ENCODE results near the gene TOP1. TPM values are rescaled to one million over a fixed set of nuclear protein-coding genes. Genes with fewer than 3 reads are reported as not detected.

Gene TOP1
- 10 to 100 TPM; 78.8 to 82.5 TPM for total RNA-seq
- polyA plus RNA-seq (2013, experiment 1 of 2) = 91.0 TPM
- polyA plus RNA-seq (2013, experiment 2 of 2) = 88.9 TPM
- long read RNA-seq, experiment 1, partial matches to known transcripts = 42 of 48 reads
- long read RNA-seq, experiment 1, other reads (novel, unspliced or antisense) = 4 of 48 reads
- long read RNA-seq, experiment 2, transcript TOP1-201 (21 exons, 3,738 nt) = major isoform, 51 of 84 reads
- long read RNA-seq, experiment 2, partial matches to known transcripts = 29 of 84 reads
- long read RNA-seq, experiment 2, other reads (novel, unspliced or antisense) = 4 of 84 reads
- long read RNA-seq, experiment 3, transcript TOP1-201 (21 exons, 3,738 nt) = major isoform, 8 of 35 reads
- long read RNA-seq, experiment 3, partial matches to known transcripts = 26 of 35 reads
- long read RNA-seq, experiment 3, other reads (novel, unspliced or antisense) = 1 of 35 reads
- long read RNA-seq, experiment 4, partial matches to known transcripts = 9 of 10 reads
- long read RNA-seq, experiment 4, other reads (novel, unspliced or antisense) = 0 of 10 reads

DNA sequence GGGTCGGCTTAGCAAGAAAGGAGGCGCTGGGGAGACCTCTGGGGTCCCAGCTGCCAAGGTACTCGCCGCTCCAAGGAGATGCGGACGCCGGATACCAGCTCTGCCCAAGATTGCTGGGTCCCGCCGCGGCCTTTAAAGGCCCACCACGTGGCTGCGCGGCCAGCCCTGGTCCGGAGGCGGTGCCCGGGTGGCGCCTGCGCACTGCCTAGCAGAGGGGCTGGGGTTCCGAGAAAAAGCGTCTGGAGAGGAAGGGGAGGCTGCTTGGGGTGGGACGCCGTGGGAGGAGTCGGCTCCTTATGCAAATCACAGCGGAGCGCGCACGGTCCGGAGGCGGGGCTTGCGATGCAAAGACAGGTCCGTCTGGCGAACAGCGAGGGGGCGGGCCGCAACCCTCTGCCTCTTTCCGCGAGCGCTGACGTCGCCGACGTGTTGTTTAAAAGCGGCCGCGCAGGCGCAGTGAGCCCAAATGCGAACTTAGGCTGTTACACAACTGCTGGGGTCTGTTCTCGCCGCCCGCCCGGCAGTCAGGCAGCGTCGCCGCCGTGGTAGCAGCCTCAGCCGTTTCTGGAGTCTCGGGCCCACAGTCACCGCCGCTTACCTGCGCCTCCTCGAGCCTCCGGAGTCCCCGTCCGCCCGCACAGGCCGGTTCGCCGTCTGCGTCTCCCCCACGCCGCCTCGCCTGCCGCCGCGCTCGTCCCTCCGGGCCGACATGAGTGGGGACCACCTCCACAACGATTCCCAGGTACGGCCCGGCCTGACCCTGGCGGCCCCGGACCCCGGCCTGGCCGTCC lies at the start of gene TOP1:
Gene TOP1, plus strand, starts transcription at position 464 of the 791 bp plus-strand sequence. Its CDS starts 246 bp downstream, at position 710.
- H3K27me3 Mint-ChIP-seq (ENCODE audit: insufficient read depth) = peaks cover 3% of the 10 kb centered on the region
- peak; percentile 100 for DNase-seq
- H3K9ac ChIP-seq (ENCODE audit: extremely low read depth, low read length, poor library complexity, severe bottlenecking) = peak within 1 kb of the TSS; percentile 98
- peak within 1 kb of the TSS; percentile 99 for H3K4me3 ChIP-seq (ENCODE audit: low read length)
- no peaks in the 10 kb centered on the region for H3K9me3 ChIP-seq (ENCODE audit: control insufficient read depth, low read length)
- peaks cover 8% of the 10 kb centered on the region for H3K4me1 ChIP-seq (ENCODE audit: control insufficient read depth, insufficient read depth, low read length)
- peaks cover 30% of the 10 kb centered on the region for H3K36me3 Mint-ChIP-seq (ENCODE audit: low read depth)
- peak within 1 kb of the TSS; percentile 99 for H3K27ac Mint-ChIP-seq
- H3K4me1 Mint-ChIP-seq = peaks cover 34% of the 10 kb centered on the region
- no peaks in the 10 kb centered on the region for H3K9me3 Mint-ChIP-seq
- WGBS, 2 experiments (ENCODE audit: insufficient coverage in 1 of 2, insufficient read length in 1 of 2) = 0 to 1% methylated on average over 32 to 85 of the region's 85 CpGs
- H3K36me3 ChIP-seq (ENCODE audit: control insufficient read depth, insufficient read depth, low read length) = peaks cover 15% of the 10 kb centered on the region
- H3K27ac ChIP-seq (ENCODE audit: low read depth, low read length) = peak within 1 kb of the TSS; percentile 94
- H3K4me3 Mint-ChIP-seq = peak within 1 kb of the TSS; percentile 87
- H3K27me3 ChIP-seq (ENCODE audit: control insufficient read depth, insufficient read depth, low read length, poor library complexity, severe bottlenecking) = no peaks in the 10 kb centered on the region
- TF ChIP-seq, protein P1, sequence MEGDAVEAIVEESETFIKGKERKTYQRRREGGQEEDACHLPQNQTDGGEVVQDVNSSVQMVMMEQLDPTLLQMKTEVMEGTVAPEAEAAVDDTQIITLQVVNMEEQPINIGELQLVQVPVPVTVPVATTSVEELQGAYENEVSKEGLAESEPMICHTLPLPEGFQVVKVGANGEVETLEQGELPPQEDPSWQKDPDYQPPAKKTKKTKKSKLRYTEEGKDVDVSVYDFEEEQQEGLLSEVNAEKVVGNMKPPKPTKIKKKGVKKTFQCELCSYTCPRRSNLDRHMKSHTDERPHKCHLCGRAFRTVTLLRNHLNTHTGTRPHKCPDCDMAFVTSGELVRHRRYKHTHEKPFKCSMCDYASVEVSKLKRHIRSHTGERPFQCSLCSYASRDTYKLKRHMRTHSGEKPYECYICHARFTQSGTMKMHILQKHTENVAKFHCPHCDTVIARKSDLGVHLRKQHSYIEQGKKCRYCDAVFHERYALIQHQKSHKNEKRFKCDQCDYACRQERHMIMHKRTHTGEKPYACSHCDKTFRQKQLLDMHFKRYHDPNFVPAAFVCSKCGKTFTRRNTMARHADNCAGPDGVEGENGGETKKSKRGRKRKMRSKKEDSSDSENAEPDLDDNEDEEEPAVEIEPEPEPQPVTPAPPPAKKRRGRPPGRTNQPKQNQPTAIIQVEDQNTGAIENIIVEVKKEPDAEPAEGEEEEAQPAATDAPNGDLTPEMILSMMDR (conservative IDR thresholded peaks at IDR 0.05) = no peak

DNA sequence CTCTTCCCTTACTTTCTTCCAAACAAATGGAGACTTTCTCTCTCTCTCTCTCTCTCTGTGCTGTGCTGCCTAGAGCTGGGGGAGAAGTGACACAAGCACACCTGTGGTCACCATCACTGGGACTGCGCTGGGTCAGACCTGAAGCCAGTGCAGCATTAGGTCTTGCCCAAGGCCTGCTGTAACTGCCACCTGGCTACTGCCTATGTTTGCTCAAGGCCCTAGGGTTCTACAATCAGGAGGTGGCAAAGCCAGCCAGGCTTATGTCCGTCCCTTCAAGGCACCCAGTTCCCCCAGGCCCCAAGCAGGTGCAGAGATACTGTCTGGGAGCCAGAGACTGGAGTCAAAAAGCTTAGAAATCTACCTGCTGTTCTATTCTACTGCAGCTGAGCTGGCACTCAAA lies 49.4 kb upstream of the TOP1 start:
- Histone ChIP-seq H3K9me3 (ENCODE audit: control insufficient read depth, low read length) (peaks cover 19% of the 10 kb centered on the region), H3K27ac (ENCODE audit: low read depth, low read length) (no peak overlapping the region), H3K4me3 (ENCODE audit: low read length) (no peak overlapping the region), H3K4me1 (ENCODE audit: control insufficient read depth, insufficient read depth, low read length) (no peaks in the 10 kb centered on the region), H3K36me3 (ENCODE audit: control insufficient read depth, insufficient read depth, low read length) (no peaks in the 10 kb centered on the region), H3K27me3 (ENCODE audit: control insufficient read depth, insufficient read depth, low read length, poor library complexity, severe bottlenecking) (peaks cover 12% of the 10 kb centered on the region), H3K9ac (ENCODE audit: extremely low read depth, low read length, poor library complexity, severe bottlenecking) (no peak overlapping the region)
- peaks cover 2% of the 10 kb centered on the region for H3K27me3 Mint-ChIP-seq (ENCODE audit: insufficient read depth)
- H3K27ac Mint-ChIP-seq = no peak overlapping the region
- TF ChIP-seq, protein P1 (conservative IDR thresholded peaks at IDR 0.05) = no peak
- H3K4me3 Mint-ChIP-seq = no peak overlapping the region
- H3K9me3 Mint-ChIP-seq = peaks cover 14% of the 10 kb centered on the region
- WGBS, 2 experiments (ENCODE audit: insufficient coverage in 1 of 2, insufficient read length in 1 of 2) = 85 to 100% methylated on average over 2 of the region's 2 CpGs
- H3K36me3 Mint-ChIP-seq (ENCODE audit: low read depth) = no peaks in the 10 kb centered on the region
- DNase-seq = no peak
- H3K4me1 Mint-ChIP-seq = no peaks in the 10 kb centered on the region

DNA sequence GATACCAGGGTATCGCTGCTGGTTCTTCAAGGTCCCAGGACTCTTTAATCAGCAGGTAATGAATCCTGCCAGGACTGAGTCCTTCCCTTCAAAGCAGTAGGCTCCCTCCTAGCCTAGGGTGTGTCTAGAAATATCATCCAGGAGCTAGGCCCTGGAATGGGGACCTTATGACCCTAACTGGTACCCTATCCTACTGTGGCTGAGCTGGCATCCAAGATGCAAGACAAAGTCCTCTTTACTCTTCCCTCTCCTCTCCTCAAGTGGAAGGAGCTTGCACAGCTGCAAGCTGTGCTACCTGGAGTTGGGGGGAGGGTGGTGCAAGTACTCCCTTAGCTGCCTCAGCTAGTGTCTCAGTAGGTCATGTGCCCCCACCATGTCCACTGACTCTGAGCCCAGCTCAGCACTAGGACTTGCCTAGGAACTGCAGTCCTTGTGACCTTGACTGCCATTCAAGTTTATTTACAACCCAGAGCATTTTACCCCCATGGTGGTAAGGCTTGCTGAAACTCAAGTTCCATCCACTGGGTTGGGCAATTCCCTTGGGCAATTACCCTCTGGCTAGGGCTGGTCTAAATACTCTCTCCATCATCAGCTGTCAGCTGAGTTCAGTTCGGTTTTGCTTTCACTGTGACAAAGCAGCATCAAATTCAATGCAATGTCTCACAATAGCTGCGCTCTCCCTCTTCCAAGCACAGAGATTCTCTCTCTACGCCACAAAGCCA lies 48.4 kb upstream of the TOP1 start:
- no peak overlapping the region for H3K4me3 Mint-ChIP-seq
- Histone ChIP-seq H3K27ac (ENCODE audit: low read depth, low read length) (no peak overlapping the region), H3K36me3 (ENCODE audit: control insufficient read depth, insufficient read depth, low read length) (no peaks in the 10 kb centered on the region), H3K27me3 (ENCODE audit: control insufficient read depth, insufficient read depth, low read length, poor library complexity, severe bottlenecking) (peaks cover 2% of the 10 kb centered on the region), H3K9me3 (ENCODE audit: control insufficient read depth, low read length) (peaks cover 27% of the 10 kb centered on the region), H3K9ac (ENCODE audit: extremely low read depth, low read length, poor library complexity, severe bottlenecking) (no peak overlapping the region), H3K4me1 (ENCODE audit: control insufficient read depth, insufficient read depth, low read length) (no peaks in the 10 kb centered on the region), H3K4me3 (ENCODE audit: low read length) (no peak overlapping the region)
- WGBS, 2 experiments (ENCODE audit: insufficient coverage in 1 of 2, insufficient read length in 1 of 2) = 92 to 93% methylated on average over 4 of the region's 4 CpGs
- peaks cover 14% of the 10 kb centered on the region for H3K9me3 Mint-ChIP-seq
- H3K27ac Mint-ChIP-seq = no peak overlapping the region
- H3K4me1 Mint-ChIP-seq = no peaks in the 10 kb centered on the region
- no peaks in the 10 kb centered on the region for H3K27me3 Mint-ChIP-seq (ENCODE audit: insufficient read depth)
- TF ChIP-seq, protein P1 (conservative IDR thresholded peaks at IDR 0.05) = no peak
- no peak for DNase-seq
- H3K36me3 Mint-ChIP-seq (ENCODE audit: low read depth) = no peaks in the 10 kb centered on the region
